Mesenteric fat pad (tissue), 1 donor: Measurements from ENCODE around the gene TCF7. TPM values are rescaled to one million over a fixed set of nuclear protein-coding genes. Genes with fewer than 3 reads are reported as not detected.

Experiments
- DNase-seq: peaks from one replicate; pipeline ENCODE4 v3.0.0-alpha.2; 2020; ENCODE audit warnings: low spot score
- total RNA-seq: library from RNA; stranded (reverse); fragmentation: NEBNext Ultra II Directional; extraction: Animal tissue kit (Norgen Biotek cat#: 25700); gene quantifications from one replicate; pipeline ENCODE4 v1.2.1, GENCODE V29; 2021
- donor health status: DM: yes; HTN: yes; CAD: no.

Gene TCF7
- total RNA-seq, 1 donor from 2014 or later: 3.9 TPM

GRCh38 chr5:134088994-134089560 is 25.4 kb upstream of the TCF7 start:
- no peak for DNase-seq

- DNase-seq: no peak
These were observed 24.0 kb upstream of the TCF7 start for GRCh38 chr5:134090522-134090921.

- DNase-seq: no peak
These were observed 22.8 kb upstream of the TCF7 start for GRCh38 chr5:134091626-134092121.

DNA sequence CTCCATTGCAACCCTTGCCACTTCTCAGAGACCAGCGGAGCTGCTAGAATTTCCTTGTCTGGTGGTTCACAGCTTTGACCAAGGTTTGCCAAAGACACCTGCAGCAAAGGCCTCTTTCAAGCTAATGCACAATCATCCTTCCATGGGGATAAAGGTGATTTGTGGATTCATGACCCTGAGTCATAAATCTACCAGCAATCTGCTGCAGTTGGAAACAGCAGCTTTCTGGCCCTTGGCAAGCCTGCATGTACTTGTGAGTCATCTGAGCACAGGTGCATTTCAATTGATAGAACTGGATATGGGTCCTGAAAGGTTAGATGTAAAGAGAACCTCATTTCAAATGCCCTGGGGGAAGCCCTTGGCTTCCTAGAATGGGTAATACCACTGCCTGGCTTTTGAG is 21.6 kb upstream of the TCF7 start:
- DNase-seq: no peak

- DNase-seq: no peak
These were observed 21.1 kb upstream of the TCF7 start for GRCh38 chr5:134093351-134093750.

DNA sequence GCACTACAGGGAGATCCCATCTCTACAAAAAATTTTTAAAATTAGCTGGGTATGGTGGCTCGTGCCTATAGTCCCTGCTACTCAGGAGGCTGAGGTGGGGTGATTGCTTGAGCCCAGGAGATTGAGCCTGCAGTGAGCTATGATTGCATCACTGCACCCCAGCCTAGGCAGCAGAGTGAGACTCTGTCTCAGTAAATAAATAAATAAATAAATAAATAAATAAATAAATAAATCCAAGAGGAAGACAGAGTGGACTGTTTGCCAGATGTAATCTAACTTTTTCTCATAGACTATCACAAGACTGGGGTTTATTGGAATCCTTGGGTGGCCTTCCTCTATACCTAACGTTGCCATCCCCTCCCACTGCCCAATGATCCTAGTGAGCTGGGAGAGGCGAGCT is 19.2 kb upstream of the TCF7 start:
- DNase-seq: no peak

DNA sequence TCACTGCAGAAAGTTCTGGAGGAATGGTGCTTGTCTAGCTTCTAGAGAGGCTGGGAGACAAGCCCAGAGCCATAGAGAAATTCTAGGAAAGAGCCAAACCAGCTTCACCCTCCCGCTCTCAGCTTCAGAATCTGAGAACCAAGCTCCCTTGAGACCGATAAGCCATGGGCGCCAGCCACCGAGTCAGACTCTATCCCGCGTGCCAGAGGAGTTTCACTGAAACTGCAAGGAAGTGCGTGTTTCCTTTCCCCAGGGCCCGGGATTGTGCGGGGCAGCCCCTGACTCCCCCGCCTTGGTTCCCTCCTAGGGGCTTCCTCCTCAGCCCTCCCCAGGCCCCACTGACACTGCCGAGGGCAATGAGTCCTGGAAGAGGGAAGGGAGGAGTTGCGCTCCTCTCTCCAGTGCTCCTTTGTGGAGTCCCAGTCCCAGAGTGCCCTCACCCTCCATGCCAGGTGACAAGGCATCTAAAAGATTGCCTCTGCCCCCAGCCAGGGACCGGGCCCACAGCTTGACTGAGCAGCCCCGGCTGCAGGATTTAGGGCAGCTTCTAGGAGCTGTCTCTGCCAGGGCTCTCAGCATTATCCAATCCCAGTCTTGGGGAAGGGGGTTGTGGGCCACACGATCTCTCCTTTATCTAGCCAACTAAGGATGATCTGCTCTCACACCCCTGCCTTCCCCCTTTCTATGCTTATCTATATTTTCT is 18.4 kb upstream of the TCF7 start:
- DNase-seq: no peak

- no peak for DNase-seq
These were observed 17.2 kb upstream of the TCF7 start for GRCh38 chr5:134097211-134097749.

DNA sequence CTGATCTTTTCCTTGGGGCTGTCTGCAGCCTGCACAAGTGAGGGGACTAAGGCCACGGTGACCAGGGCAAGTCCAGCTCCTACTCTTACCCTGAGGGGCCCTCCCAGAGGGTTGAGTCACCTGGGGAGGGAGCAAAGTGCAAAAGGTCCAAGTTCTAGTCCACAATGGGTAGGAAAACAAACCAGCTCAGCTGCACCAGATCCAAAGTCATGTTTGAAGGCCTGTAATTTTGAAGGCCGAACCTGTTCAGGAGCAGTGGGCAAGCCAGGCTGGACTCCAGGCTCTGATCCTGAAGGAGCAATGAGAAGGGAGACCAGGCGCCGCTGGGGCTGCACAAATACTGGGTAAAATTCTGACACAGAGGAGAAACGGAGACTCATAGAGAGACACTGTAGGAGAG is 15.8 kb upstream of the TCF7 start:
- no peak for DNase-seq

- no peak for DNase-seq
These were observed 15.1 kb upstream of the TCF7 start for GRCh38 chr5:134099288-134099872.

- DNase-seq: no peak
These were observed 14.6 kb upstream of the TCF7 start for GRCh38 chr5:134099939-134100282.

DNA sequence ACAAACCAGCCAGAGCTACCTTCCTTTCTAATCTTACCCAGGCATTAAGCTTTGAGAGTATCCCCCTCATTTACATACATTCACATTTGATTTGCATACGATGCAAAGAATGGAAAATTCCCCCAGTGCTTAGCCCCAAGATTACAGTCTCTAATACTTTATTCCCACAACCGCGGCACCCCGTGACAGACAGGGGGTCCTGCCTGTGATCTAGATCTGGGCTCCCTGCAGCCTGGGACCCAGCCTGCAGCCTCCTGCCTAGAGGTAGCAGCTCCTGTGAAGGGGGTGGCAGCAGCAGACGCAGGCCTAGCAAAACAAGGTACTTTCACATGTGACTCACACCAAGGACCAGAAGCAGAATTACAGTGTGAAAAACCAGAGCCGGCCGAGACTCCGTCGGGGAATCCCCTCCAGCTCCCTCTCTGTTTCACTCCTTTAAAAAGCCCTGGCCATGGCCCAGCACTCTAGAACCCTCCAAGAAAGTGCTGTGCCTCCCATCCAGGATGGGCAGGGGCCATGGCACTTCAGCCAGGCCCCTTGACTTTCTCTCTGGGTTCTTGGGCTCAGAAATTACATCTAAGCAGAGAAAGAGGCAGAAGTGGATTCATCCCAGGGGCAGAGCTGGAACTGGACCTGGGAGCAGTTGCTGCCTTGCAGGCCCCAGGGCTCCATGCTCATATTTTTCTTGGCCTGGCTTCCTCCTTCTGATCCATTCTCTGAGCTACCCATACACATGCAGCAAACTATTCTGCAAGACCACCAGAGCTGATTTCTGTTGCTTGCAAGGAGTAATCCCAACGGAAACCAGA is 14.0 kb upstream of the TCF7 start:
- no peak for DNase-seq

DNA sequence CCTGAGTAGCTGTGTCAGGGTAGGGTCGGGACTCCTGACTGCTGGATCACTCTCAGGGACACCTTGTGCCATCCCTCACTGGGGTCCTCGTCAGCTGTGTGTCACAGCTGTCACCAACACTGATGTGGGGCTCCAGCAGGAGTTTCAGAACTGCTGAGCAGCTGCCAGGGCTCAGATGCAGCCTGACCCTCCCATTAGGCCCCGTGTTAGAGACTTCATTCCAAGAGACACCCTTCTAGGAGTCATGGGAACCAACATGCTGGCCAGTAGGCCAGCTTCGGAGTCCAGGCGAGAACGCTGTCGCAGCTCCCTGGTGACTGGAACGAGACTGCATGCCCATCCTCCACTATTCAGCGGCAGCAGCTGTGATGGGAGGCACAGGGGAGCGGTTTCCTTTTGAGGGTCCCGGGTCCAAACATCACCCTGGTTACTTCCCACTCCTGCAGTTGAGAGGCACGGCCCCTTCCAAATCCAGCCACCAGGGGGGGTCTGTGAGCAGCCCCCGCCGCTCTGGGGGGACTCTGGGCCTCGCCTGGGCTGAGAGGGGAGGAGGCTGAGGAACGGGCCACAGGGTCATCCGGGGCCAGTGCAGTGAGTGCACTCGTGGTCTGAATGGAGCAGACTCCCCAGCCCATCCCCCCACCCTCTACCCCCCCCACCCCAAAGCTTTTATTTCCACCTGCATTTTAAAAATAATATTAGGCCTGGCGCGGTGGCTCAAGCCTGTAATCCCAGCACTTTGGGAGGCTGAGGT is 12.6 kb upstream of the TCF7 start:
- DNase-seq: no peak

DNA sequence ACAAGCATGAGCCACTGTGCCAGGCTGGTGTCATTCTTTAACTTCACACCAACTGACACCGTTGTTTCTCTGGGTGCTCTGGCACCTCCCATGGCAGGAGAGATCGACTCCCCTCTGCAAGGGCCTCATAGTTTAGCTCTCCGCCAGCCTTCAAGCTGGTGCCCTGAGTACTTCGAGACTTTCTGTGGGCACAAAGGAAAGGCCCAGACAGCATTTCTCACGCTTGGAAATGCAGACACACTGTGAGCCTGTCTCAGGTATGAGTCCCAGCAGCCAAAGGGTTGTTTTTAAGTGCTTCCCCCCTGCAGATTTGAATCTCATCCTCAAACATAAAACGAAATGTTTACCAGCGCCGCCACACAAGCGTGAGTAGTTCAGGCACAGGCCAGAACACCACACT is 11.1 kb upstream of the TCF7 start:
- no peak for DNase-seq

DNA sequence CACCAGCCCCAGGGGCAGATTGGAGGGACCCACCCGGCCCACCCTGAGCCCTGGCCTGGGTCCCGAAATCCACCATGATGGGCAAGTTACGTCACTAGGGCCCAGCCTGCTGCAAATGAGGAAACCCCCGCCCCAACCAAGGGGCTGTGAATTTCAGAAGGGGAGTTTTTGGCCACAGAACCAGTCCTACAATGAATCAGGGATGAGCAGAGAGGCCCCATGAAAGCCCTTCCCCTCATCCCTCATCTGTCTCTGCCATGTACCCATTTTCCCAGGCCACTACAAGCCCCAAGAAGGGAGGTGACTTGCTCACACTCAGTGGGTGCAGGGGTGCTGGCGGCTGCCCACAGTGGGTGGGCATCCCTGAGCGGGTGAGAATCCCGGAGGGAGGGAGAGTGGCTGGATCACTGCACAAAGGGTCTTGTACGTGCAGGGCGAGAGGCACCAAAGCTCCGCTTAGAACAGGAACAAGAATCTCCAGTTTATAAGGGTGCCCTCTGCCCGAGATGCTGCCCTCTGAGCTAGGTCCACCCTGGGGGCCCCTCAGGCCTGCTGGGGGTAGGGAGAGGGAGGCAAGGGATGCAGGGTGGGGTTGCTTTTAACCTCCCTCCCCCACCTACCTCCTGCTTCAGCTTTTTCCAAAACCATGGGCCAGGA is 10.4 kb upstream of the TCF7 start:
- no peak for DNase-seq

DNA sequence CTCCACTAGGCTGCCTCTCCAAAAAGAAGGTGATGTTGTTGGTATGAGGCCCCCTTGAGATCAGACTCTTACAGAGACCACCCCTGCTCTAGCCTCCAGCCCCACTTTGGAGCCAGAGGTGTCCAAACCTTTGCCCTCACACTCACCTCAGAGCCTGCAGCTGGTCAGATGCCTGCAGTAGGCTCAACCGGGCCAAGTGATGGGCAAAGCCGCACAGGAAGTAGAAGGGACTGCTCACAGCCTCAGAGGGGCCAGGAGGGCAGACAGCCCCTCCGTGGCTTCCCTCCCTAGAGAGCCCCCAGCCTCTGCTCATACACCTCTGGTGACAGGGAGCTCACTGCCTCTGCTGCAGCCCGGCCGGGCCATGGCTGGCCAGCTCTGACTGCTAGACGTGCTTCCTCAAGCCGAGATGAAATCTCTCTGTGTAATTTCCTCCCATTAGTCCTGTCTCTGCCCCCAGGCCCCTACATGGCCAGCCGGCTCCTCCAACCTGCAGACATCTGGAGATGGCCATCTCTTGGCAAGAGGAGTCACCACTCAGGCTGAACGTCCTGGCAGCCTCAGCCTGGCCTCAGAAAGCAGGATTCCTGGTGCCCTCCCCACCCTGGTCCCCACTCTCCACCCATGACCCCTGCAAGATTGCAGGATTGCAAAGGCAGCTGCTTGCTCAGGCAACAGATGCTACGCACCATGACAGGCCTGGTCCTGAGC is 7.3 kb upstream of the TCF7 start:
- DNase-seq: no peak

GRCh38 chr5:134107779-134108178 is 6.7 kb upstream of the TCF7 start:
- DNase-seq: no peak

- no peak for DNase-seq
These were observed 4.1 kb upstream of the TCF7 start for GRCh38 chr5:134110382-134110781.

- no peak for DNase-seq
These were observed 2.5 kb upstream of the TCF7 start for GRCh38 chr5:134111741-134112647.
